Suprapubic skin (tissue), 3 donors: Measurements from ENCODE around the gene ATP10B.

Experiments
- CTCF ChIP-seq, 2 donors: fragments of 200-600 bp in 1 of 2; fragments of 450-650 bp in 1 of 2; sonication (generic) in 1 of 2; IDR thresholded peaks; one replicate each; pipeline ENCODE4 v1.5.1; 2016 to 2019; ENCODE audit warnings: antibody characterized with exemption in 2 of 2, mild to moderate bottlenecking in 1 of 2, moderate library complexity in 1 of 2
- EP300 ChIP-seq: sonication (generic); formaldehyde crosslinking; IDR thresholded peaks from one replicate; pipeline ENCODE4 v1.6.1; 2017; ENCODE audit warnings: antibody characterized with exemption
- POLR2A ChIP-seq, 2 donors: fragments of 450-650 bp; IDR thresholded peaks; one replicate each; pipeline ENCODE4 v1.6.1; 2017; ENCODE audit warnings: antibody characterized with exemption in 2 of 2, mild to moderate bottlenecking in 2 of 2, moderate library complexity in 2 of 2

GRCh38 chr5:160799184-160799583 lies 52.8 kb downstream of the ATP10B start:
- no peak for TF ChIP-seq EP300
- no peak for TF ChIP-seq CTCF (IDR thresholded peaks at IDR 0.05)
- TF ChIP-seq POLR2A (IDR thresholded peaks at IDR 0.05) = no peak
